Colonic mucosa (tissue), 4 donors: ENCODE data around the gene GRM2. TPM values are rescaled to one million over a fixed set of nuclear protein-coding genes. Genes with fewer than 3 reads are reported as not detected.

ENCODE experiments used
- DNase-seq: peaks from one replicate; pipeline ENCODE4 v3.0.0-alpha.2; 2020
- H3K27ac ChIP-seq: fragments of 200-600 bp; one replicate; pipeline ENCODE4 v1.8.0; 2021
- H3K27me3 ChIP-seq: fragments of 200-600 bp; one replicate; pipeline ENCODE4 v1.8.0; 2021
- H3K36me3 ChIP-seq: fragments of 200-600 bp; one replicate; pipeline ENCODE4 v1.8.0; 2021
- H3K4me1 ChIP-seq: fragments of 200-600 bp; one replicate; pipeline ENCODE4 v1.8.0; 2021; ENCODE audit warnings: mild to moderate bottlenecking
- H3K4me3 ChIP-seq: fragments of 200-600 bp; one replicate; pipeline ENCODE4 v1.8.0; 2021
- H3K9ac ChIP-seq, 2 donors: one replicate each; pipeline ENCODE4 v1.7.0; 2013; ENCODE audit warnings: control low read depth in 2 of 2, low read depth in 2 of 2, low read length in 2 of 2
- H3K9me3 ChIP-seq: fragments of 200-600 bp; one replicate; pipeline ENCODE4 v1.8.0; 2021
- CTCF ChIP-seq: fragments of 200-600 bp; IDR thresholded peaks from one replicate; pipeline ENCODE4 v1.8.0; 2022; ENCODE audit warnings: antibody characterized with exemption, mild to moderate bottlenecking
- intact Hi-C: fragments of 100-400 bp; cut with DNase I; formaldehyde crosslinking; loops from one replicate; pipeline ENCODE4 v1.14.1; 2022
- total RNA-seq, 2 donors: library from RNA; stranded (reverse); fragmentation: NEBNext Ultra II Directional in 1 of 2; extraction: Animal tissue kit (Norgen Biotek cat#: 25700) in 1 of 2; gene quantifications; one replicate each; pipeline ENCODE4 v1.2.1, GENCODE V29; 2021
- donor health status: healthy.
- donor health status: DM: no; HTN: no; CAD: no.
- donor health status: DM: no; HTN: no; CAD: no.

Gene GRM2
- total RNA-seq, 2 donors from 2014 or later, result 0.12 TPM; not detected in 1

DNA sequence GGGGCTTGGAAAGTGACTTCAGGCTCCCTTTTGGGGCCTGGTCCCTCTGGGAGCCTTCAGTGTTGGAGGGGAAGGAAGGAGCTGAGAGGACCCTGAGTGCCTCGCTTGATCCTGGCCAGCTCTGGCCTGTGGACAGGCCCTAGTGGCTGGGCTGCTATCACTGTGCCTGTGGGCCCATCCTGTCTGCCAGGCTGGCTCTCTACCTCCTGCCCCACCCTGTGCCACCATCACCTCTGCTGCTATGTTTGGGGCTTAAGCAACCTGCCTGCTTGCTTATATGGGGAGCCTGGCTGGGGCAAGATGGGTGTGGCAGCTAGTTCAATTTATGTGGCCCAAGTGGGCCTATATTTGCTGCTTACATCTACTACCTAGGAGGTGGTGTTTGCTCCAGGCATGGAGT is 28.7 kb upstream of the GRM2 start:
- Histone ChIP-seq H3K9me3 (no peaks in the 10 kb centered on the region), H3K4me3 (no peak overlapping the region), H3K4me1 (peaks cover 18% of the 10 kb centered on the region), H3K9ac (no peak overlapping the region), H3K36me3 (no peaks in the 10 kb centered on the region), H3K27me3 (no peaks in the 10 kb centered on the region), H3K27ac (no peak overlapping the region)
- no peak for TF ChIP-seq CTCF
- intact Hi-C loops, result loop anchor here (10.0 kb wide), 1 partner anchor 283 kb away; the partner anchor contains the start of gene RBM15B
- DNase-seq, result no peak

DNA sequence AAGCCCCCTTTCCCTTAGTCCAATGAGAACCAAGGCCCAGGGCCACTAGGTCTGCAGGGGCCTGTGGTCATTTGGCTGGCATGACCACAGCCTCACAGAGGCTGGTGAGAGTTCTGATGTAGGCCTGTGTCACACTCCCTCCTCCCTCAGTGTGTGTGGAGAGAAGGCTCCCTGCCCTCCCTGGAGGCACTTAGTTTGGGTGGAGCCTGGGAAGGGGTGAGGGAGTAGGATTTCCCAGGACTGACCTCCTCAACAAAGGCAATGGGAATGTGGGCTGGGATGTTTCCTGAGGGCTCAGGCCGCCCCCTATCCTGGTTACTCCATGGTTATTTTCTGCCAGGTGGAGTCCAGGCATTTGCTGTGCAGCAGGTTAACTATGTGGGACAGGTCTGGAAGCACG is 28.2 kb upstream of the GRM2 start:
- H3K9me3 ChIP-seq, result no peaks in the 10 kb centered on the region
- no peak for DNase-seq
- intact Hi-C loops, result loop anchor here (10.0 kb wide), 1 partner anchor 284 kb away; the partner anchor contains the start of gene RBM15B
- H3K9ac ChIP-seq, result no peak overlapping the region
- no peak overlapping the region for H3K27ac ChIP-seq
- H3K4me3 ChIP-seq, result no peak overlapping the region
- no peaks in the 10 kb centered on the region for H3K27me3 ChIP-seq
- TF ChIP-seq CTCF, result no peak
- H3K4me1 ChIP-seq, result peaks cover 18% of the 10 kb centered on the region
- no peaks in the 10 kb centered on the region for H3K36me3 ChIP-seq

DNA sequence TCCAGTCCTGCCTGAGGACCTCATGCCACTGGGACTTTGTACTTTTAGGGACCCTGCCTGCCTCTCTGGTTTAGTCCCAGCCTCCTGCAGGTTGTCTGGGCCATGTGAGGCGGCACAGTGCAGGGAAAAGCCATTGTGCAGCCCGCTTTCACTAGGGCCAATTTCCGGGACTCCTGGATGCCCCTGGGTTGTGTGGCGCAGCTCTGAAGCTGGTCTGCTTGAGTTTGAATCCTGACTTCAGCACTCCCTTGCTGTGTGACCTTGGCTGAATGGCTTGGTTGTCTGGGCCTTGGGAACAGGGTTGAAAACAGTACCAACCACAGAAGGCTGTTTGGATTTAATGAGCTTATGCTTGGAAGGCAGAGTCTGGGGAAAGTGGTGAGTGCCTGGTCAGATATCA is 27.6 kb upstream of the GRM2 start:
- intact Hi-C loops, result loop anchor here (10.0 kb wide), 1 partner anchor 285 kb away; the partner anchor contains the start of gene RBM15B
- H3K4me1 ChIP-seq, result peaks cover 18% of the 10 kb centered on the region
- no peak overlapping the region for H3K4me3 ChIP-seq
- H3K36me3 ChIP-seq, result no peaks in the 10 kb centered on the region
- no peak for DNase-seq
- no peaks in the 10 kb centered on the region for H3K9me3 ChIP-seq
- no peak overlapping the region for H3K9ac ChIP-seq
- H3K27me3 ChIP-seq, result no peaks in the 10 kb centered on the region
- no peak overlapping the region for H3K27ac ChIP-seq
- TF ChIP-seq CTCF, result no peak

GRCh38 chr3:51679777-51680176 is 27.1 kb upstream of the GRM2 start:
- no peaks in the 10 kb centered on the region for H3K27me3 ChIP-seq
- no peaks in the 10 kb centered on the region for H3K36me3 ChIP-seq
- no peaks in the 10 kb centered on the region for H3K9me3 ChIP-seq
- H3K4me3 ChIP-seq, result no peak overlapping the region
- peaks cover 18% of the 10 kb centered on the region for H3K4me1 ChIP-seq
- no peak for TF ChIP-seq CTCF
- intact Hi-C loops, result loop anchor here (5.0 to 10.0 kb wide), 3 partner anchors 37 to 285 kb away; partner anchors contain the start of genes DCAF1 and RBM15B
- no peak for DNase-seq
- no peak overlapping the region for H3K9ac ChIP-seq
- H3K27ac ChIP-seq, result no peak overlapping the region

DNA sequence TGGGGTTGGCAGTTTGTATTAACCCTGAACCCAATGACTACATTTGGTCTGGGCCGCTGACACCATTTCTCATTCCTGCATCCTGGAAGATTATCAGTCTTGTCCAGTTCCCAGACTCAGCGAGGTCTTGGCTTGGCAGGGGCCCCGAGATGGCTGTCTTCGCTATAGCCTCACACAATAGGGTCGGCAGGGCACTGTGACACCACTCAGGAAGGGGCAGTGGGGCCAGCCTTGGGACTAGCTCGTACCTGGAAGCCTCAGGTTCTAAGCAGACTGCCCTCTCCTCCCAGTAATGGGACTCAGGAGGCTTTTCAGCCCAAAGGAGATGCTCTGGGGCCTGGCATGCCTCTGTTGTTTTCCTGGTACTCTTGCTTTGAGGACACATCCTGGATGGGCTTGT is 26.7 kb upstream of the GRM2 start:
- H3K27ac ChIP-seq, result peak overlapping the region; percentile 45
- DNase-seq, result no peak
- intact Hi-C loops, result loop anchor here (5.0 kb wide), 2 partner anchors 38 to 178 kb away; partner anchors contain the start of gene DCAF1
- no peaks in the 10 kb centered on the region for H3K9me3 ChIP-seq
- no peak overlapping the region for H3K4me3 ChIP-seq
- H3K36me3 ChIP-seq, result no peaks in the 10 kb centered on the region
- peaks cover 18% of the 10 kb centered on the region for H3K4me1 ChIP-seq
- TF ChIP-seq CTCF, result no peak
- H3K9ac ChIP-seq, result no peak overlapping the region
- no peaks in the 10 kb centered on the region for H3K27me3 ChIP-seq
